Measurements from ENCODE around the gene CA11.

Gene CA11

DNA sequence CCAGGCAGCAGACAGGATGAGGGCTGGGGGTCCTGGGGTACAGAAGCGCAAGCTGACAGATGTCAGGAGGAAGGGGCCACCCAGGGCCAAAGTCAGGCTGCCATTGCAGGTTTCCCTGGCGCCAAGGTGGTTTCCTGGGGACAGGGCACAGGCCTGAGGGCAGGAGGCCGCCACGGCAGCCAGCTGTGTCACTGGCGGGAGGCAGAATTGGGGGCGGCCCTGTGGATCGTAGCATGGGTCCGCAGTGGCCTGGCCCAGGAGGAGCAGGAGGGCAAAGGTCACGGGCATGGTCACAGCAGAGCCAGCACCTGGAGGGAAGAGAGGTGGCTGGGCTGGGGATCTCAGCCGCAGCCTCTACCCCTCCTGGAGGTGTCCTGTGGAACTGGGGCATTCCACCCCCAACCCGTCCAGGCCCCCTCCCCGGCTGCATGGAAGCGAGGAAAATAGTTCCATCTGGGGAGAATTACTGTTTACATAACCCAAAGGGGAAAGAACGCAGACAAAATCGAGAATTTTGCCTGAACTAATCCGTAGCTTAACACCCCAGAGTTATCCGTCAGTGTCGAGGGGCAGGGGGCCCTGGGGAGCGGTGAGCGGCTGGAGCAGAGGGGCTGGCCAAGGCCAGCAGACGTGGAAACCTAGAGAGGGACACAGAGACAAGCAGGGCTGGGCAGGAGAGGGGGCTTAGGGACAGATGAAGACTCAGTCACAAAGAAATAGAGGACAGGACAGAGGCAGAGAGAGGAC is 24.9 kb upstream of the CA11 start:
- H3K9me3 ChIP-seq (ENCODE audit: control insufficient read depth, insufficient read depth, low read length), result peaks cover 5% of the 10 kb centered on the region; the same call in 1 of the 2 replicates
- H4K20me1 ChIP-seq (ENCODE audit: control insufficient read depth, insufficient read depth, low read depth, low read length), result no peaks in the 10 kb centered on the region
- H3K27me3 ChIP-seq (ENCODE audit: control insufficient read depth, low read length), result no peaks in the 10 kb centered on the region
- H3K9me2 ChIP-seq (replicated peaks; ENCODE audit: control insufficient read depth, low read length), result no peaks in the 10 kb centered on the region
- no peak overlapping the region for H3K27ac ChIP-seq (ENCODE audit: low read depth, low read length)
- peaks cover 9% of the 10 kb centered on the region for H3K4me1 ChIP-seq (ENCODE audit: control insufficient read depth, low read length)
- H3F3A ChIP-seq (ENCODE audit: control insufficient read depth, insufficient read depth), result no peaks in the 10 kb centered on the region
- no peaks in the 10 kb centered on the region for H3K79me2 ChIP-seq (ENCODE audit: control insufficient read depth, low read length)
- H3K4me3 ChIP-seq (ENCODE audit: low read length), result no peak overlapping the region
- H3K36me3 ChIP-seq (ENCODE audit: control insufficient read depth, low read length), result no peaks in the 10 kb centered on the region
- no peak overlapping the region for H3K4me2 ChIP-seq (ENCODE audit: low read length)
- no peak for TF ChIP-seq CTCF (IDR thresholded peaks at IDR 0.05; ENCODE audit: low read depth, low read length, poor library complexity, severe bottlenecking)
- no peak for TF ChIP-seq EZH2phosphoT487 (IDR thresholded peaks at IDR 0.05; ENCODE audit: borderline replicate concordance, low read length)

- Histone ChIP-seq H3K36me3 (ENCODE audit: control insufficient read depth, low read length) (no peaks in the 10 kb centered on the region), H3K4me3 (ENCODE audit: low read length) (no peak overlapping the region), H3K4me1 (ENCODE audit: control insufficient read depth, low read length) (peaks cover 3% of the 10 kb centered on the region), H3K9me2 (replicated peaks; ENCODE audit: control insufficient read depth, low read length) (no peaks in the 10 kb centered on the region), H3K27ac (ENCODE audit: low read depth, low read length) (no peak overlapping the region), H3K27me3 (ENCODE audit: control insufficient read depth, low read length) (no peaks in the 10 kb centered on the region), H3F3A (ENCODE audit: control insufficient read depth, insufficient read depth) (no peaks in the 10 kb centered on the region), H4K20me1 (ENCODE audit: control insufficient read depth, insufficient read depth, low read depth, low read length) (no peaks in the 10 kb centered on the region), H3K4me2 (ENCODE audit: low read length) (no peak overlapping the region), H3K79me2 (ENCODE audit: control insufficient read depth, low read length) (no peaks in the 10 kb centered on the region), H3K9me3 (ENCODE audit: control insufficient read depth, insufficient read depth, low read length) (peaks cover 5% of the 10 kb centered on the region; the same call in 1 of the 2 replicates)
- TF ChIP-seq CTCF (IDR thresholded peaks at IDR 0.05; ENCODE audit: low read depth, low read length, poor library complexity, severe bottlenecking) (no peak), EZH2phosphoT487 (IDR thresholded peaks at IDR 0.05; ENCODE audit: borderline replicate concordance, low read length) (no peak)
Measured at GRCh38 chr19:48669903-48670668, 24.1 kb upstream of the CA11 start.

DNA sequence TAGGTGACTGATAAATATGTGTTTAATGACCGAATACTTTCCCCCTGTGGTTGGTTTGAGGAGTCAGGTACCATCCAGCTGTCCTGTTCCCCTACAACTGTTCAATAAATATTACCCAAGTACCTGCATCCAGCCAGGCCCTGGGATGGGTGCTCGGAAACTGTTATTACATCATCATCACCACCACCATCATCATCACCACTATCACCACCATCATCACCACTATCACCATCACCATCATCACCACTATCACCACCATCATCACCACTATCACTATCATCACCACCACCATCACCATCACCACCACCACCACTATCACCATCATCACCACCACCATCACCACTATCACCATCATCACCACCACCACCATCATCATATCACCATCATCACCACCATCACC is 22.8 kb upstream of the CA11 start:
- Histone ChIP-seq H3K79me2 (ENCODE audit: control insufficient read depth, low read length) (no peaks in the 10 kb centered on the region), H3K27ac (ENCODE audit: low read depth, low read length) (no peak overlapping the region), H3K27me3 (ENCODE audit: control insufficient read depth, low read length) (no peaks in the 10 kb centered on the region), H3F3A (ENCODE audit: control insufficient read depth, insufficient read depth) (no peaks in the 10 kb centered on the region), H3K4me2 (ENCODE audit: low read length) (no peak overlapping the region), H3K4me3 (ENCODE audit: low read length) (no peak overlapping the region), H3K9me2 (replicated peaks; ENCODE audit: control insufficient read depth, low read length) (no peaks in the 10 kb centered on the region), H3K4me1 (ENCODE audit: control insufficient read depth, low read length) (no peaks in the 10 kb centered on the region), H3K9me3 (ENCODE audit: control insufficient read depth, insufficient read depth, low read length) (peaks cover 5% of the 10 kb centered on the region; the same call in 1 of the 2 replicates), H4K20me1 (ENCODE audit: control insufficient read depth, insufficient read depth, low read depth, low read length) (no peaks in the 10 kb centered on the region), H3K36me3 (ENCODE audit: control insufficient read depth, low read length) (no peaks in the 10 kb centered on the region)
- TF ChIP-seq EZH2phosphoT487 (IDR thresholded peaks at IDR 0.05; ENCODE audit: borderline replicate concordance, low read length) (no peak), CTCF (IDR thresholded peaks at IDR 0.05; ENCODE audit: low read depth, low read length, poor library complexity, severe bottlenecking) (no peak)
